CD14-positive monocyte (primary cell): ENCODE results near the gene NUDT9. TPM values are rescaled to one million over a fixed set of nuclear protein-coding genes. Genes with fewer than 3 reads are reported as not detected.

ENCODE experiments used
- DNase-seq, 3 donors: peaks; one replicate each; pipeline ENCODE4 v3.0.0-alpha.2; 2011 to 2022
- H2AFZ ChIP-seq: 2 replicates; pipeline ENCODE4 v1.6.0; 2012; ENCODE audit warnings: mild to moderate bottlenecking, low read depth, low read length, inconsistent platforms; ENCODE audit not compliant: insufficient read depth, poor library complexity, severe bottlenecking
- H3K27ac ChIP-seq, 2 donors: 1 replicate in 1 of 2; 2 replicates in 1 of 2; pipeline ENCODE4 v1.5.1; 2012 to 2013; ENCODE audit warnings: low read length in 2 of 2, control low read depth in 1 of 2, inconsistent platforms in 1 of 2, low read depth in 1 of 2, mild to moderate bottlenecking in 1 of 2
- H3K27me3 ChIP-seq, 2 donors: one replicate each; pipeline versions ENCODE4 v1.6.0 to v1.6.1; 2011 to 2013; ENCODE audit warnings: low read length in 2 of 2; ENCODE audit not compliant: control insufficient read depth in 2 of 2, insufficient read depth in 2 of 2
- H3K36me3 ChIP-seq, 2 donors: replicated peaks in 1 of 2; 1 replicate in 1 of 2; 2 replicates in 1 of 2; pipeline versions ENCODE4 v1.5.1 to v1.6.1; 2012 to 2013; ENCODE audit warnings: low read length in 2 of 2, control low read depth in 1 of 2, inconsistent platforms in 1 of 2, mild to moderate bottlenecking in 1 of 2; ENCODE audit not compliant: insufficient read depth in 2 of 2, control insufficient read depth in 1 of 2
- H3K4me1 ChIP-seq, 2 donors: 1 replicate in 1 of 2; 2 replicates in 1 of 2; pipeline versions ENCODE4 v1.5.1 to v1.6.1; 2012 to 2013; ENCODE audit warnings: low read length in 2 of 2, control low read depth in 1 of 2, inconsistent platforms in 1 of 2, mild to moderate bottlenecking in 1 of 2, moderate library complexity in 1 of 2; ENCODE audit not compliant: insufficient read depth in 2 of 2, control insufficient read depth in 1 of 2
- H3K4me2 ChIP-seq: replicated peaks from 2 replicates; pipeline ENCODE3; 2012; ENCODE audit warnings: low read length, moderate library complexity, mild to moderate bottlenecking; ENCODE audit not compliant: poor library complexity, severe bottlenecking; ENCODE audit errors: extremely low read depth
- H3K4me3 ChIP-seq, 3 experiments: fragments of 200-600 bp in 1 of 3; sonication (generic) in 1 of 3; replicated peaks in 1 of 3; 1 replicate in 2 of 3; 2 replicates in 1 of 3; pipeline ENCODE4 v1.5.1; 2011 to 2013; ENCODE audit warnings: low read length in 3 of 3, mild to moderate bottlenecking in 3 of 3, control low read depth in 2 of 3, low read depth in 2 of 3, inconsistent platforms in 1 of 3, moderate library complexity in 1 of 3
- H3K79me2 ChIP-seq: 2 replicates; pipeline ENCODE4 v1.6.0; 2012; ENCODE audit warnings: mild to moderate bottlenecking, control low read depth, inconsistent platforms, low read length, moderate library complexity; ENCODE audit not compliant: insufficient read depth
- H3K9ac ChIP-seq: 2 replicates; pipeline ENCODE4 v1.6.0; 2017; ENCODE audit warnings: low read length, mild to moderate bottlenecking; ENCODE audit not compliant: insufficient read depth, poor library complexity, severe bottlenecking
- H3K9me3 ChIP-seq, 2 donors: replicated peaks in 1 of 2; 1 replicate in 1 of 2; 2 replicates in 1 of 2; pipeline versions ENCODE4 v1.5.1 to v1.6.1; 2012 to 2013; ENCODE audit warnings: low read length in 2 of 2, control low read depth in 1 of 2; ENCODE audit not compliant: control insufficient read depth in 1 of 2, insufficient read depth in 1 of 2
- H4K20me1 ChIP-seq: 2 replicates; pipeline ENCODE4 v1.6.0; 2012; ENCODE audit warnings: mild to moderate bottlenecking, low read length, control low read depth, moderate library complexity; ENCODE audit not compliant: insufficient read depth
- H3K27ac Mint-ChIP-seq, 7 donors: one replicate each; pipeline ENCODE4 v1.8.0; 2020; ENCODE audit warnings: mild to moderate bottlenecking in 7 of 7, mixed read lengths in 7 of 7, moderate library complexity in 6 of 7, inconsistent platforms in 2 of 7
- H3K27me3 Mint-ChIP-seq, 3 donors: one replicate each; pipeline ENCODE4 v1.8.0; 2021 to 2022; ENCODE audit warnings: low read depth in 3 of 3, mild to moderate bottlenecking in 3 of 3, mixed read lengths in 3 of 3, moderate library complexity in 3 of 3, inconsistent platforms in 1 of 3
- H3K36me3 Mint-ChIP-seq, 2 donors: one replicate each; pipeline ENCODE4 v1.8.0; 2020; ENCODE audit warnings: mixed read lengths in 2 of 2, inconsistent platforms in 1 of 2, mild to moderate bottlenecking in 1 of 2
- H3K4me1 Mint-ChIP-seq: one replicate; pipeline ENCODE4 v1.8.0; 2020; ENCODE audit warnings: mild to moderate bottlenecking, mixed read lengths
- H3K4me3 Mint-ChIP-seq, 2 donors: one replicate each; pipeline ENCODE4 v1.8.0; 2020; ENCODE audit warnings: mild to moderate bottlenecking in 2 of 2, mixed read lengths in 2 of 2, moderate library complexity in 1 of 2
- H3K9me3 Mint-ChIP-seq, 7 donors: one replicate each; pipeline ENCODE4 v1.8.0; 2020 to 2022; ENCODE audit warnings: mixed read lengths in 7 of 7, mild to moderate bottlenecking in 6 of 7, moderate library complexity in 6 of 7, inconsistent platforms in 2 of 7
- CTCF ChIP-seq: fragments of 200-600 bp; IDR thresholded peaks from one replicate; pipeline ENCODE4 v1.8.0; 2022; ENCODE audit warnings: antibody characterized with exemption, mild to moderate bottlenecking
- WGBS: methylation state at CpG from one replicate; pipeline ENCODE4 v1.1.5; 2013; ENCODE audit warnings: missing lambda C conversion rate; ENCODE audit not compliant: insufficient coverage; 5-methylcytosine and 5-hydroxymethylcytosine counted together
- intact Hi-C, 2 donors: fragments of 100-400 bp; cut with micrococcal nuclease; formaldehyde crosslinking; loops; one replicate each; pipeline versions ENCODE4 v1.15.0 to v1.15.1; 2023
- polyA plus RNA-seq, 3 donors: library from polyadenylated mRNA; depleted of rRNA in 1 of 3; unstranded in 2 of 3; stranded (reverse) in 1 of 3; fragments of 300-500 nt in 2 of 3; fragments of >200 nt in 1 of 3; fragmentation: Illumina TruSeq in 2 of 3; gene quantifications; 1 replicate in 2 of 3; 2 replicates in 1 of 3; pipeline ENCODE4 v1.2.3, GENCODE V29; 2012 to 2021

Gene NUDT9
- polyA plus RNA-seq, 3 donors = 9.6 to 14.3 (median 12.5) TPM

GRCh38 chr4:87430038-87430437 is 7.7 kb downstream of the NUDT9 start:
- 94% methylated on average over 2 of the region's 2 CpGs for WGBS
- peaks cover 5% of the 10 kb centered on the region for H3K4me1 Mint-ChIP-seq
- H3K27ac Mint-ChIP-seq = no peak overlapping the region

GRCh38 chr4:87433342-87433741 is 11.0 kb downstream of the NUDT9 start:
- no peak overlapping the region for H3K9ac ChIP-seq
- Mint-ChIP-seq H3K36me3 (peaks cover 24 to 26% of the 10 kb centered on the region in 2 donors), H3K27ac (peak overlapping the region in 1 of 7 donors; percentile 14), H3K27me3 (peaks cover 0 to 1% (median 1%) of the 10 kb centered on the region in 3 donors), H3K4me3 (no peak overlapping the region), H3K4me1 (peaks cover 5% of the 10 kb centered on the region), H3K9me3 (peaks cover 0 to 1% (median 0%) of the 10 kb centered on the region in 7 donors)
- no peaks in the 10 kb centered on the region for H3K9me3 ChIP-seq
- peaks cover 15% of the 10 kb centered on the region for H3K79me2 ChIP-seq
- H2AFZ ChIP-seq = no peak overlapping the region
- no peaks in the 10 kb centered on the region for H3K27me3 ChIP-seq
- WGBS = no CpG with 5 or more reads among the region's 2 CpGs
- intact Hi-C loops = no loop called here
- no peaks in the 10 kb centered on the region for H4K20me1 ChIP-seq
- no peak for TF ChIP-seq CTCF
- H3K4me2 ChIP-seq = no peak overlapping the region
- H3K4me3 ChIP-seq = no peak overlapping the region
- no peaks in the 10 kb centered on the region for H3K4me1 ChIP-seq
- H3K36me3 ChIP-seq = peaks cover 23 to 25% of the 10 kb centered on the region in 2 donors
- no peak overlapping the region for H3K27ac ChIP-seq
- no peak for DNase-seq

More at GRCh38 chr4:87430038-87430437, 7.7 kb downstream of the NUDT9 start:
- no peak overlapping the region for H3K4me3 ChIP-seq
- no peak overlapping the region for H2AFZ ChIP-seq
- no peaks in the 10 kb centered on the region for H3K4me1 ChIP-seq
- Mint-ChIP-seq H3K27me3 (peaks cover 0 to 1% (median 0%) of the 10 kb centered on the region in 3 donors), H3K4me3 (no peak overlapping the region), H3K9me3 (no peaks in the 10 kb centered on the region), H3K36me3 (peaks cover 3 to 8% of the 10 kb centered on the region in 2 donors)
- no peaks in the 10 kb centered on the region for H3K9me3 ChIP-seq
- TF ChIP-seq CTCF = no peak
- H3K36me3 ChIP-seq = peaks cover 0 to 3% of the 10 kb centered on the region in 2 donors
- H3K79me2 ChIP-seq = peaks cover 28% of the 10 kb centered on the region
- H3K4me2 ChIP-seq = no peak overlapping the region
- H3K27ac ChIP-seq = no peak overlapping the region
- no peak overlapping the region for H3K9ac ChIP-seq
- no peak for DNase-seq
- intact Hi-C loops = no loop called here
- H4K20me1 ChIP-seq = no peaks in the 10 kb centered on the region
- no peaks in the 10 kb centered on the region for H3K27me3 ChIP-seq
